ENCODE measurements around the gene RAB3C.

Gene RAB3C

DNA sequence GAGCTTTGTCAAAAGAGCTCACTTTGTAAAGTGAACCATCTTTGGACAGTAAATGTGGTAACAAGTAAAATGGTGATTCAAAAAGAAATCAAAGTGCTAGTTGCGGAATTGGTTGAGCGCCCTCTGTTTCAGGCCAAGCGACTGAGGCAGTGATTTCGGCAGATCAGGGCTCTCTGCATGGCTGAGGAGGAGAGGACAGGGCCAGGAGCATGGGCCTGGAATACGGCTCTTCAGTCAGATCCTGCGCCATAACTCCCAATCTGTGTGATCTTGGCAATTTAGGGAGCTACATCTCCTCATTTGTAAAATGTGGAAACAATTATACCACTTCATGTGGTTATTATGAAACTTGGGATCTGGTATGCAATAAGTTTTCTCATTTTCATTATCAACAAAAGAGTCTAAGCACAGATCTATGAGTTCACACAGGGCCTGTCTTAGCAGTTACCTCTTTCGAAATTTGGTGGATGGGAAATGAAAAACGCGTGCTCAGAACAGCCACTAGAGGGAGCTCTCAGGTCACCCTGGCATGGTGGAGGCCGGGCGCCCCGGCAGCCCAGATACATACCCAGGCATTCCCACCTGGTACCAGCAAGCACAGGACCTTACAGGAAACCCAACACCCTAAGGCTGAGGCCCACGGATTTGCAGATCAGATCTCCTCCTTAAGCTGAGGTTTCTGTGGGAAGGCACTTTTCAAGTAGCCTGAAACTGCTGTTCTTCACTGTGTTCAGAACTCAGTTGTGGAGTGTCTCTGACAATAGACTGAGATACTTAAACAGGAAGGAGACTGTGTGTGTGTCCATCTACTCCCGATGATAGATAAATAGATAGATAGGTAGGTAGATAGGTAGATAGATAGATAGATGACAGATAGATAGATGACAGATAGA lies 303.7 kb downstream of the RAB3C start:
- DNase-seq (ENCODE audit: low spot score): peak; percentile 67

DNA sequence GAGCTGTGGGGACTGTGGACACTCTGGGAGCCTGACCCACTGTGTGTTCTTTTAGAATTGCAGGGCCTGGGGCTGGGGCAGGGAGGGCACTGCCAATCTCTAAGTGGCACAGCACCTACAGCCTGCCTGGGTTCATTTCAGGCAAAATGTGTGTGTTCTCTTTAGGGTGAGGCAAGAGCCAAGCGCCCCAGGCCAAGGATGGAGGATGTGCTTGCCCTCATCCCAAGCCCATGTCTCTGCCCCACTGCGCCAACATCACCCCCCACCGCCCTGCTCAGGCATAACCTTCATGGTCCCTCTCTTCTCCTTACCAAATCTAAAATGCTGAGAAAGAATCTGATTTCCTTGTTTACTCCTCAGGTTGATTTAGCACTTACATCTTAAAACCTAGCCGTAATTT lies 304.4 kb downstream of the RAB3C start:
- no peak for DNase-seq (ENCODE audit: low spot score)

DNA sequence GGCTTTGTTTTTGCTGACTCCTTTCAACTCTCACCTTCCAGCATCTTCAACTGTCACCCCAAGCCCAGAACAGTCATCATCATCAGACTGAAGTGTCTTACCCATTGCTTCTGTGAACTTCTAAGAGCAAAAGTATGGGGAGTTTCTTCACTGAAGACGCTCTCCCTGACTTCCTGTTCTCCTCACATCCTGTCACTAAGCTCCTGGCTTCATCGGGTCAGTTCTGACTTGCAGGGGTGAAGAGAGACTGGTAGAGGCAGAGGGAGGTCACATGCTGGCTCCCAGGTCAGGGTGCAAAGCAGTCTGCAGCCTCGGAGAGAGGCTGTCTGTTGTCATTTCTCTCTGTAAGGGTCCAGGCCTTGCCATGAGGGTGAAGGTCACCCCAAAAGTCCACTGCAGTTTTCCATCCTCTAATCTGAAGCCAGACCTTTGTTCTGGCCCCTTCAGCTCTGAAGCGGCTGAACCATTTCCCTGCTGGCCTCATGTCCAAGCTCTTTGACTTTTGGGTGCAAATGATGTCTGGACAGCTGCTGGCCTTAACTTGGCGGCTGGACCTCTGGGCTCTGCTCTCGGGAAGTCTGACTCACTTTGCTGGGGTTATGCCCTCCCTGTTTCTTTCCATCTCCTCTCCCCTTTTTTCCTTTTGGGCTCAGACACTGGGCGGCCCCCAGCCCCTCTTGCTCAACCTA lies 305.0 kb downstream of the RAB3C start:
- DNase-seq (ENCODE audit: low spot score): no peak

DNA sequence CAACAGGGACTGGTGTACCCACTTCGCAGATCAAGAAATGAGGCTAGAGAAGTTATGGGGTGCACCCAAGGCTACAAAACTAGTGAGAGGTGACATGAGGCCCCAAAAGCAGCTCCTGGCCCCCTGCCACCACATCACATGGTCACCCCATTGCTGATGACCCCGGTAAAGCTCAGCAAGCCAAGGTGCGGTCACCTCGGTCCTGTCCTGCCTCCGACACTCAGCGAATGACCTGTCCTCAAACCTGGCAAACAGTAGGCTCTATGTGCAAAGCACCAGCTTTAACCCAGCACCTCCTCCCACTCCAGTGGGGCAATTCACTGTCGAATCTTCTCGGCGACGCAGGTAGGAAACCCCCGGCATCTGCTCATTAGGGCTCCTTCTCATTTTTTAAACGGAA lies 307.4 kb downstream of the RAB3C start:
- DNase-seq (ENCODE audit: low spot score): no peak

DNA sequence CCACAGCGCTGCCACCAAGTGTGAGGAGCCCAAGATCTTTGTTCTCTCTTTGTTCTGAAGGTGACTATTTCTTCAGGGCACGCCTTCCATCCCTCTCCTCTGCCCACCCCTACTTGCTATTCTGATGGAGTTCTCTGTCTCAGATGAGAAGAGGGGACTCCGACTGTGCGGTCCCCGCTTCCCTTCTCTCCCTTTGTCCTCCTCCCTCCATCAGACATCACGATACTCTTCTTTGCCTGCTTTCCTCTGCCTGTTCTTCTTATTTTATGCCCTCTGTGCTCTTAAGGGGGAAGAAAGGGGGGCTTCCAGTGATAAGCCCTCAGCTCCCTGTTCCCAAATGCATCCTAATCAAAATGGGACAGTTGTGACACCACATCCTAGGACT lies 307.8 kb downstream of the RAB3C start:
- DNase-seq (ENCODE audit: low spot score): no peak

DNA sequence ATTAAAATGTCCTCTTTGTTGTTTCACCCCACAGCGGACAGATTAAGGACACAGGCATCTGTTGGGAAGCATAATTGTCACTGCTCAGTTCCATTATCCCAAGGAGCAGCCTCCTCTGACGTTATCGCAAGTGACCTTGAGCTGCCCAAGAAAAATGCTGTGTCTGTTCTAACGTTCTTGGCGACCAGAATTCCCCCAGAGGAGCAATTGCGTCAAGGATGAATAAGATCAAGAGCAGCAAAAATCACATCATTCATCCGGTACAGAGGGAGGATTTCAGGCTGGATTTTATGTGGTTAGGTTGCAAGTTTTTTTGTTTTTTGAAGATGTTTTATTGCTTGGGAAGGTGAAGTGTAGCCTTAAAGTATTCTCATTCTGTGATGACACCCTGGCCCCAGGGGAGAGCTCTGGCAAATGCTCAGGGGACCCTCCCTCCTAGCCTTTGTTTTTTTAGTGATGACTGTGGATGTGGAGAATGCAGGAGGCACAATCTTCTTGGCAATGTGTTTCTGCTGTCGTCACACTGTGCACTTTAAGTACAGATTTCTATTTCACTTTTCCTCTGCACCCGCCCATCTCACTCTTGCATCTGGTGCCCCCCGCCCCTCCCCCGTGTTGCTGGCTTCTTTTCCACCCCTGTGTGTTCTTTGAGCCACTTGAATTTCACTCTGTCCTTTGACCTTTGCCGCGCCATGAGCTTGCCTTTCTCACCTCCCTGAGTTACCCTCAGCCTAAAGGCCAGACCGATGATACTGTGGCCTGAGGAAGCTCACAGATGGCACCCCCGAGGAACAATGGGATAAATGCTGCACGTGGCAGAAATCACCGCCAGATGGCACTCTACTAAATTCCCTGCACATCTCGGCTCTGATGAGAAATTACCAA lies 308.5 kb downstream of the RAB3C start:
- DNase-seq (ENCODE audit: low spot score): peak; percentile 62

DNA sequence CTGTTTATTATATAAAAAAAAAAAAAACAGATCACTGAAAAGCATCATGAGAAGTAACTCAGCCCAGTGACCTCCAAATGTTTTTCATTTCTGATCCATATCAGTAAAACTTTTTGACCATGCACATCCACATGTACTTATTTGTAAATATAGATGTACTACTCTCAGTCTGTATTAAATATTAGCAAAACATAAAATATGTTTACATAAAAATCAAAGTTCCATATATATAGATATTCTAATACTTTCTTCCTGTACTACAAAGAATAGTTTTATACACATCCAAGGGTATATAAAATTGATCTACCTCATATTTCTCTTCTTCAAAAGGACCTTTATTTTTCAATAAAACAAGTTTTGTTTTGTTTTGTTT lies 309.1 kb downstream of the RAB3C start:
- DNase-seq (ENCODE audit: low spot score): no peak

DNA sequence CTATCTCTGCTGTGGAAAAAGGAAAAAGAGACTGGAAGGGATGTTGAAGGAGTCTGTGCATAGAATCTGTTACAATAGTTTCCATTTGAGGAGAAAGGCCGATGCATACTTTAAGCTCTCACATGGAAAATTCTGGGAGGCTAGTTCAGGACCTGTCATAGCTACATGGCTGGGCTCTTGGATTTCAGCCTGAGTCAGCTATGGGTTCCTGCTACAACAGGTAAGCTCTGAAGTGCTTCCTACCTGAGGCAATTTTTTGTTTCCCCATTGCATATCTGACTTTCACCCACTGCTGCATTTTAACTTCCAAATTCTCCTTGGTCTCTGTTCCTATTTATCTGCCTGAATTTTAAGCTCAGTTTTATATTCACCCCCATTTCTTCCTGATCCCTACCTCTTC lies 310.7 kb downstream of the RAB3C start:
- no peak for DNase-seq (ENCODE audit: low spot score)

DNA sequence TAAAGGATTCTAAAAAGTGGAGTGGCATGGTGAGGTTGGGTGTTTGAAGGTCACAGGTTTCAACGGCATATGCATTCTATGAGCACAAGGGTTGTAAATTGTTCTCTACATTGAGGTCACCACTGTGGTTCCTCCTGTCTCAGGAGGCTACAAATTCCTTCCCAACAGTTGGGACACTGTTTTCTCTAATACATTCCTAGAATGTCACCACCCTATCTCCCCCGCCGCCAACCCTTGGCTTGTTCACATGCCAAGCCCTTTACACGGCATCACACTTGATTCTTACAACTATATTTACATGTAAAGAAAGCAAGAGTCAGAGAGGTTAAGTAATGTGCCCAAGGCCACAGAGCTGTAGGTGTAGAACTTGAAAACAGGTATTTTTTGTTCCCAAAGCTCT lies 315.1 kb downstream of the RAB3C start:
- DNase-seq (ENCODE audit: low spot score): no peak

DNA sequence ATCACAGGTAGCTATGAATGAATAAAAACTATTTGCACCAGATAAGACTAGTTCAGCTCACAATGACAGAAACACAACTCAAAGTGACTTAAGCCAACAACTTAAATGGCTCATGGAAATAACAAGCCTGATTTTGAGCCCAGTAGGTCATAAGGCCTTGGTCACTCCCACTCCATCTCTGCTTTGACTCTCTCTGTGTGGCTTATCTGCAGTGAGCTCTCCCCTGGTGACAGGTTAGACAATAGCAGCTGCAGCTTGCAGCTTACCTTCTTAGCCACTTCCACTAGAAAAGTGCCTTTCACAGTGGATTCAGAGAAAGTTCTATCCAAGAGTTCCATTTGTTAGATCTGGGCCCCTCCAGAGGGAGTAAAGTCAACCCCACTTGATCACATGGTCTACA lies 315.7 kb downstream of the RAB3C start:
- DNase-seq (ENCODE audit: low spot score): no peak

DNA sequence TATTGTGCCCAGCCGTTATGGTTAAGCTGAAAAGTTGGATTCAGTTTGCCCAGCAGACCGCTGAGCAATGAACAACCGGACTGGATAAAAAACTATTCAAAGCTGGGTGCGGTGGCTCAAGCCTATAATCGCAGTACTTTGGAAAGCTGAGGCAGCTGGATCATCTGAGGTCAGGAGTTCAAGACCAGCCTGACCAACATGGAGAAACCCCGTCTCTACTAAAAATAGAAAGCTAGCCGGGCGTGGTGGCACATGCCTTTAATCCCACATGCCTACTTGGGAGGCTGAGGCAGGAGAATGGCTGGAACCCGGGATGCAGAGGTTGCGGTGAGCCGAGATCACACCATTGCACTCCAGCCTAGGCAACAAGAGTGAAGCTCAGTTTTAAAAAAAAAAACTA lies 318.4 kb downstream of the RAB3C start:
- DNase-seq (ENCODE audit: low spot score): no peak

DNA sequence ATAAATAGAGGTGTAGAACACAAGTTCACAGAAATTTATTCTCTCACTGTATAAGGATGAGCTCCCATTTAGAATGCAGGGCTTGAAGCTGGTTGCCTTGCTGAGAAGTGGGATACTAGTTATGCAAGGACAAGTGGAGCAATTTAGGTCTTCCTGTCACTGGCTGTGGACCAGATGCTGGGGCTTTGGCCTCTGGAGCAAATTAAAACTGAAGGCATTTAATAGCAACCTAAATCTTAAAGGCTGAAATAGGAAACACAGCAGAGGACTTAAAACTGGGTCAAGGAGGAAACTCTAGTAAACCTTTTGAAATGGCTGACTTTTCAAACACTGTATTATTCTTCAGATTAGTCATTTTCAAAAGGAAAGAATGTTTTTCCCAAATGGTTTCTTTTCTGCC lies 319.4 kb downstream of the RAB3C start:
- DNase-seq (ENCODE audit: low spot score): no peak

DNA sequence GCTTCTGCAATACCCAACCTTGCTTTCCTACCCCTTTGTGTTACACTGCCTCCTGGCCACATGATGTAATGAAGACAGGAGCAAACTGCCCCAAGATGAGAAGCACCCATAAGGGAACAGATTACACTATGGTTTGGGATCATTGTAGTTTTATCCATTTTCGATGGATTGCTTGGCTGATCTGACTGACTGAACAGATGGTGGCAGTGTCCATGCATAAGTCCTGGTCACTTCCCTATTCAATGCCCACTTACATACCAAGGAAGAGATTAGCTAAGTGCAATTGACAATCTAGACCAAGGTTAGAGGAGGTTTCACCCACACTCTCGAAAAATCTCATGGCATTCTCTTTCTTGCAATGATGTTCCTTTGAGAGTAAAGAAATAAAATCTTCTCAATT lies 319.9 kb downstream of the RAB3C start:
- DNase-seq (ENCODE audit: low spot score): no peak

DNA sequence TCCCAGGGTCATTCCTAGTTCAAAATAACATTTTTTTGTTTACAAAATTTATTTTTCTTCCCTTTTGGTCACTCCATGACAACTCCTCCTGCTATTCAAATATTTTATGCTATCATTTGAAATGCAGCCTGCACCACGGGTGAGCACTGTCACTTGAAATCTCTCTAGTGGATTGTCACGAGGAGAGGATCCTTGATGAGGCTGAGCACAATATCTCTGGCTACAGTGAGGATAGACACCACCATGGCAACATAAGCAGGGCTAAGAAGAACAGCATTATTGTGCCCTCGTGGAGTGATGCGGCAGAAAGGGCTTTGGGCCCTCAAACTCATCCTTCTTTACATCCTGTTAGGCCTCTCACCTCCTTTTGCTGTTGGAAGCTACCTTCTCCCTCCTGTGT lies 321.9 kb downstream of the RAB3C start:
- DNase-seq (ENCODE audit: low spot score): no peak

DNA sequence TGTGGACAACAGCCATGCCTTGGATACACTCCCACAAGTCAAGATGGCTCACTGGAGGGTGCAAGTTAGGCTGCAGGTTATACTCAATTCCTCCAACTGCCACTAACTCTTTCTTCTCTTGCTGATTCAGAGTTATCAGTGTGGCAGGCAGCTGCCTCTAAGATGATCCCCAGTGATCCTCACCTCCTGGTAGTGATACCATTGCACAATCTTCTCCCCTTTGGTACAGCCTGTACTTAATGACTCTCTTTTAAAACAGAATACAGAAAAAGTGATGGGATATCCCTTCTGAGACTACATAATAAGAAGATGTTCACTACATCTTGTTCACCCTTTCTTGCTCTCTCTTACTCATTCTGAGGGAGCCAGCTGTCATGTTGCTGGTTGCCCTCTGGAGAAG lies 323.1 kb downstream of the RAB3C start:
- no peak for DNase-seq (ENCODE audit: low spot score)

All from HuH-7 (cell line).